SU-DHL-6 (cell line): ENCODE measurements around the gene CUBN.

Experiments used
- EZH2phosphoT487 ChIP-seq: fragments of 200-600 bp; sonication (generic), shearing (Covaris generic); conservative IDR thresholded peaks from 2 replicates; pipeline ENCODE4 v1.6.1; 2018; ENCODE audit warnings: mild to moderate bottlenecking, antibody characterized with exemption, low read length, moderate library complexity, mixed read lengths
- TF ChIP-seq, protein P1 (sequence below): fragments of 200-600 bp; sonication (generic); IDR thresholded peaks from one replicate; pipeline ENCODE4 v1.5.1; 2017; ENCODE audit warnings: antibody characterized with exemption, mild to moderate bottlenecking, low read length, moderate library complexity; ENCODE audit not compliant: insufficient read depth, poor library complexity, severe bottlenecking

DNA sequence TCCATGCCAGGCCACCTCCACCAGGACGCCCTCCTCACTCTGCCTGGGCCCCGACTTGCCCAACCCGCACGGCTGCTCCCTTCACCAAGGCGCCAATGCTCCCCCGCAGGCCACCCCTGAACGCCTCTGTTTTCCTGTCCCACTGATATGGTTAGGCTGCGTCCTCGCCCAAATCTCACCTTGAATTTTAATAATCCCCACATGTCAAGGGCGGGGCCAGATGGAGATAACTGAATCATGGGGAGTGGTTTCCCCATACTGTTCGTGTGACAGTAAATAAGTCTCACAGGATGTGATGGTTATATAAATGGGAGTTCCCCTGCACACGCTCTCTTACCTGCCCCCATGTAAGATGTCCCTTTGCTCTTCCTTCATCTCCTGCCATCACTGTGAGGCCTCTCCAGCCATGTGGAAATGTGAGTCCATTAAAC, 342.2 kb downstream of the CUBN start:
- no peak for TF ChIP-seq EZH2phosphoT487
- TF ChIP-seq, protein P1, sequence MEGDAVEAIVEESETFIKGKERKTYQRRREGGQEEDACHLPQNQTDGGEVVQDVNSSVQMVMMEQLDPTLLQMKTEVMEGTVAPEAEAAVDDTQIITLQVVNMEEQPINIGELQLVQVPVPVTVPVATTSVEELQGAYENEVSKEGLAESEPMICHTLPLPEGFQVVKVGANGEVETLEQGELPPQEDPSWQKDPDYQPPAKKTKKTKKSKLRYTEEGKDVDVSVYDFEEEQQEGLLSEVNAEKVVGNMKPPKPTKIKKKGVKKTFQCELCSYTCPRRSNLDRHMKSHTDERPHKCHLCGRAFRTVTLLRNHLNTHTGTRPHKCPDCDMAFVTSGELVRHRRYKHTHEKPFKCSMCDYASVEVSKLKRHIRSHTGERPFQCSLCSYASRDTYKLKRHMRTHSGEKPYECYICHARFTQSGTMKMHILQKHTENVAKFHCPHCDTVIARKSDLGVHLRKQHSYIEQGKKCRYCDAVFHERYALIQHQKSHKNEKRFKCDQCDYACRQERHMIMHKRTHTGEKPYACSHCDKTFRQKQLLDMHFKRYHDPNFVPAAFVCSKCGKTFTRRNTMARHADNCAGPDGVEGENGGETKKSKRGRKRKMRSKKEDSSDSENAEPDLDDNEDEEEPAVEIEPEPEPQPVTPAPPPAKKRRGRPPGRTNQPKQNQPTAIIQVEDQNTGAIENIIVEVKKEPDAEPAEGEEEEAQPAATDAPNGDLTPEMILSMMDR, result no peak
